IPS-18c (cell line): Measurements from ENCODE around the gene SLC25A5.
"Not testable (repeated sequence)": the region's sequence is repeated elsewhere in the genome, so short reads cannot be mapped to it uniquely, and the experiment has no call there.

Source experiments
- H3K4me3 ChIP-seq: 2 replicates; pipeline ENCODE4 v1.7.0; 2013; ENCODE audit warnings: low read depth, mild to moderate bottlenecking, low read length, moderate library complexity; ENCODE audit not compliant: insufficient read depth
- H3K9me3 ChIP-seq: one replicate; pipeline ENCODE4 v1.6.1; 2013; ENCODE audit warnings: mild to moderate bottlenecking, low read length, moderate library complexity; ENCODE audit not compliant: control insufficient read depth, insufficient read depth

The SLC25A5 gene

DNA sequence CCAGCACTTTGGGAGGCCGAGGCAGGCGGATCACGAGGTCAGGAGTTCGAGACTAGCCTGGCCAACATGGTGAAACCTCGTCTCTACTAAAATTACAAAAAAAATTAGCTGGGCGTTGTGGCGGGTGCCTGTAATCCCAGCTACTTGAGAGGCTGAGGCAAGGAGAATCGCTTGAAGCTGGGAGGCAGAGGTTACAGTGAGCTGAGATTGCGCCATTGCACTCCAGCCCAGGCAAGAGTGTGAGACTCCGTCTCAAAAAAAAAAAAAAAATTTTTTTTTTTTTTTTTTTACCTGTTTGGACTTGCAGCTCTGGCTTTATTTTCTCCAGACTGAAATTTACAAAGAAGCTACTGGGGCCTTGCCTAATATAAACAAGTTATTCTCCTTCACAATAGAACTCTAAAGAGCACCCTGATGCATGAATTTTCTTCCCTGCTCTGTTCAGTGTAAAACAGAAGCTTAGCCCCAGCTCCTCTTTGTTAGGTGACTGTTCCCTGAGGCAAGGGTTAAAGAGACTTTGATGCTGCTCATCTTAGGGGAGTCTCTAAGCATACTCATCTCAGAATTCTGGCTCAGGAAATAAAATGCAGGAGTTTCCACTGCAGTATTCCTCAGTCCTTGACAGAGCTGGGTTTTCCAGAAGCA, 25.7 kb downstream of the SLC25A5 start:
- not testable (repeated sequence) for H3K9me3 ChIP-seq, H3K4me3 ChIP-seq

DNA sequence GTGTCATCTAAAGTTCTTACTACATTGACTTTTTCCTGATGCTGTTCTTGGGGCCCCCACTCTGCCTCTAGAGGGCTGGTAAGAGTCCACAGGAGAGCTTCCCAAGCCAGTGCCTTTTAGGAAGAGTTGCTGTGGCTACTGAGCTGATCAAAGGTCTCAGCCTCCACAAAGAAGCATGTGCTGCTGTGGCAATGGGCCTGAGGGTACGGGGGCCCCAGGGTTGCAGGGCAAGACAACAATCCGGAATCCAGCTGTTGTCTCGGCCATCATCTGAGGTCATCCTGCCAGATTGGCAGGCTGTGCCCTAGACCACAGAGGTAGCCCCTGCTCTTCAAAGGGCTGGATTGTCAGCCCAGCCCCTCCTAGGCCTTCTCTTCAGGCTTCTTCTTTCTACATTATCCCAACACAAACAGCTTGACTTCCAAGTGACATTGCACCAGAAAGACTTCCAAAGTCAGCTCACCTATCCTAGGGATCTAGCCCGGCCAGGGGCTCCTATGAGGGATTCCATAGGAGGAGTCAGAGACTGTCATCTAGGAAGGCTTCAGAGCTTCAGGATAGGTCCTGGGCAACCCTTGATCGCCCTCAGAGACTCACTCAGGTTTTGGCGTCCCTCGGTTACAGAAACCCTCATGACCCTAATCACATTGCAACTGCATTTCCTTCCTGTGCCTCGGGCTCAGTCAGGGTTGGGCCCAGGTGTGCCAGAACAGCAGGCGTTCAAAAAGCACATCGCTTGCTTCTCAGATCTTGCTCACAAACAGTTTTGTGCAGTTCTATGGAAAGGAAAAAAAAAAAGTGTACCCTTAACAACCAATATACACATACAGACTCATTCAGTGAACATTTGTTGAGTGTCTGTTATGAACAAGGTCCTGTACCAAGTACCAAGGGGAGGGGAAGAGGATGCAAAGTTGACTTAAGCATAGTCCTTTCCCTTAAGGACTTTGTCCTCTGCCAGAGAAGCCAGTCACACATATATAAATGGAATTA, 27.8 kb downstream of the SLC25A5 start:
- no peak overlapping the region for H3K4me3 ChIP-seq

DNA sequence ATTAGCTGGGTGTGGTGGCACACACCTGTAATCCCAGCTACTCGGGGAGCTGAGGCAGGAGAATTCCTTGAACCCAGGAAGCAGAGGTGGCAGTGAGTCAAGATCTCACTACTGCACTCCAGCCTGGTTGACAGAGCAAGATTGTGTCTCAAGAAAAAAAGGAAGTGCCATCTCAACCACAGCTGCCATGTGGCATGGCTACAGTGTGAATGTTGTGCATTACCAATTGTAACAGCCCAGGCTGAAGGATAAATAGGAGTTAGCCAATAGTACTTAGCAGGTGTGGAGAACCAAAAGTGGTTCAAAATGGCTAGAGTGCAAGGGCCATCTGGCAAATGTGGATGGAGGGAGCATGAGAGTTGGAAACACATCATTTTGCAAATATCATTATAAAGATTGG, 28.9 kb downstream of the SLC25A5 start:
- peaks cover 7% of the 10 kb centered on the region for H3K9me3 ChIP-seq
- H3K4me3 ChIP-seq: no peak overlapping the region

More for the DNA sequence above, 27.8 kb downstream of the SLC25A5 start:
- H3K9me3 ChIP-seq: peaks cover 6% of the 10 kb centered on the region

DNA sequence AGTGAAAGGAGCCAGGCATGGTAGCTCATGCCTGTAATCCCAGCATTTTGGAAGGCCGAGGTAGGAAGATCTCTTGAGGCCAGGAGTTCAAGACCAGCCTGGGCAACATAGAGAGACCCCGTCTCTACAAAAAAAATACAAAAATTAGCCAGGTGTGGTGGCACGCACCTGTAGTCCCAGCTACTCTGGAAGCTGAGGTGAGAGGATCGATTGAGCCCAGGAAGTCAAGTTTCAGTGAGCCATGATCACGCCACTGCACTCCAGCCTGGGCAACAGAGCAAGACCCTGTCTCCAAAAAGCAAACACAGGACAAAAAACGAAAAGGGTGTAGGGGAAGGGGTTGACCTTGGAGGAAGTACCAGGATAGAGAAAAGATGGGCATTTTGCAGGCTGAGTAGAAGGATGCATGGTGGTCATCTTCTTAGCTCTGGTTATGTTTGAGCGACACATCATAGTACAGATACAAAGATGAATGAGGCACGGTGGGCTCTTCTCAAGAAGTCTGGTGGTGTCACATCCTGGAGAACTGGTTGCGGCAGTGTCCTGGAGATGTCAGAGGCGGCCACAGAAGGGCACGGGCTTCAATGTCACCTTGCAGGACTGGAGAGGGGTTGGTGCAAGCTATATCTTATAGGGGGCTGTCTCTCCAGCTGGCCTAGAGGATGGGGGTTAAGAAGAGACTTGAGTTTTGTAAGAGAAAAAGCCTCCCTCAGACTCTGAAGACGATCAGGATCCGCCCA, 32.0 kb downstream of the SLC25A5 start:
- peaks cover 7% of the 10 kb centered on the region for H3K9me3 ChIP-seq
- no peak overlapping the region for H3K4me3 ChIP-seq

DNA sequence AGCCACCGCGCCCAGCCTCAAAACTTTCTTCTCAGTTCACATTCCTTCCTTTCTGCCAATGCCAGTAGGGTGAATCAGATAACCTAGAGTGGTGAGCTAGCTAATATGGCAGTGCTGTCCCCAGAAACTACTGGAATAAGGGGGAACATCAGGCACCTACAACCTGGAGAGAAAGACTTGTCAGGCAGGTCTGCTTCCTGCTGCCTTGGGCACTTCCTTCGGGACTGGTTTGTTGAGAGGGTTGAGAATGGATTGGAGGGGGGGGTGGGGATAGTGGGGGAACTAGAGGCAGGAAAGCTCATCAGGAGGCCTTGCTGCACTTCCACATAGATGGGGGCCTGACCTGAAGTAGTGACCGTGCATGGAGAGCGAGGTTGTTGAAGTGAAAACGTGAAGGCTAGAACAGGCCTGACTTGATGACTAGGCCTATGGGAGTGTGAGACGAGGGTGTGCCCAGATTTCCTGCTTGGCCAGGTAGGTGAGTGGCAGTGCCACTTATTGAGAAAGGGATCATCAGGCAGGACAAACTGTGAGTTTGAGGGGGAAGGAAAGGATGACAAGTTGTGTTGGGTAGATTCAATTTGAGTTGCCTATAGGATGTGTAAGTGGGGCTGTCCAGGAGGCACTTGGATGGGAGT, 33.4 kb downstream of the SLC25A5 start:
- Histone ChIP-seq H3K4me3 (no peak overlapping the region), H3K9me3 (peaks cover 9% of the 10 kb centered on the region)

DNA sequence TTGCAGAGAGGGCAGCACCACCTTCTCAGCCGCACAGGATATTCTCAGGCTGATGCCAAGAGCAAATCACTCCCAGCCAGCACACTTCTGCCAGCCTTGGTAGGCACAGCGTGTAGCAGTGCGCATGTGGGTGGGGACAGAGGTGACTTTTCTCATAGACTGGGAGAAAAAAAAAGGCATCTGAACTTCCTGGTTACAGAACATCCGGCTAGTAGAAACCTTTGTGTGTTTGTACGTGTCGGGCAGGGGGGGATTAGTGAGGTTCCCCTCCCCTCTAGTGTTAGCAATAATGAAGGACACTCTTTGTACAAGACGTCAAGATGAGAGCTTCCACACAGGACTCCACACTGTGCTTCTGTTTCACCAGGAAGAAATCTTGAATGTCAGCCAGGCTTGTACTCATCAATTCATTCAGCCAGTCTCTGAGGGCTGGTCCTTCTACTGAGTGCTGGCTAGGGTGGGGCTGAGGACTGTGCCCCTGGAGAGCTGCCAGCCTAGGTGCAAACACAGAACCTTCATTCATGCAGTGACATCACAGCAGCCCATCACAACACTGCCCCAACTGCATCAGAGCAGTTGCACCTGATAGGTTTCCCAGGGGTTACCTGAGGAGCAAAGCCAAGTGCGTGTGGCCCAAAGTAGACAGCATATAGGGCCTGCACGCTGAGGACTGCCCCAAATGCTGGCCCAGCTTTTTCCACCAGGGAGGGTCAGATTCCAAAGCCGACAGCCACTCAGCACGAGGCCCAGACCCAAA, 34.7 kb downstream of the SLC25A5 start:
- Histone ChIP-seq H3K9me3 (peaks cover 9% of the 10 kb centered on the region), H3K4me3 (no peak overlapping the region)

DNA sequence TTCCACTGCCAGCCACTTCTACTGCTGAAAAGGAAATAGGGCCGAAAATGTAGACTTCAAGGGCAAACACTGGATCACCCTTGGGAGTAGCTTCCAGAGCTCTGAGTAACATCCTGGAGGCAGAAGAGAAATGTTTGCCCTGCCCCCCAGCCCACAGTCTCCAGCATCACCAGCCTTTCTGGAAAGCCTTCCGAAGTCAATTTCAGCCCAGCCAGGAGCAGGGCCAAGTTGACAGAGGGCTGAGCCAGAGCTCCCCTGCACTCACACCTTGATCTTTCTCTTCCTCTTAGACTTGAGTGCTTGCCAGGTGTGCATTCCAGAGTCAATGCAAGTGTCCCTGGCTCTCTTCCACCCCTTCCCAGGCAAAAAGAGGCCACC, 35.2 kb downstream of the SLC25A5 start:
- Histone ChIP-seq H3K9me3 (peaks cover 9% of the 10 kb centered on the region), H3K4me3 (no peak overlapping the region)

DNA sequence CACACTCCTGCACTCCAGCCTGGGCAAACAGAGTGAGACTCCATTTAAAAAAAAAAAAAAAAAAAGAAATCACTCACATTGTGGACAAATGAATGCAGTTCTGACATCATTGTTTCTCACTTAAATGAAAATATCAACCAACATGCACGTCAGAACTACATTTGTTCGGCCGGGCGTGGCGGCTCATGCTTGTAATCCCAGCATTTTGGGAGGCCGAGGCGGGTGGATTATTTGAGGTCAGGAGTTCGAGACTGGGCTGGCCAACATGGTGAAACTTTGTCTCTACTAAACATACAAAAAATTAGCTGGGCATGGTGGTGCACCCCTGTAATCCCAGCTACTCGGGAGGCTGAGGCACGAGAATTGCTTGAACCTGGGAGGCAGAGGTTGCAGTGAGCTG, 36.9 kb downstream of the SLC25A5 start:
- H3K4me3 ChIP-seq, H3K9me3 ChIP-seq: not testable (repeated sequence)

DNA sequence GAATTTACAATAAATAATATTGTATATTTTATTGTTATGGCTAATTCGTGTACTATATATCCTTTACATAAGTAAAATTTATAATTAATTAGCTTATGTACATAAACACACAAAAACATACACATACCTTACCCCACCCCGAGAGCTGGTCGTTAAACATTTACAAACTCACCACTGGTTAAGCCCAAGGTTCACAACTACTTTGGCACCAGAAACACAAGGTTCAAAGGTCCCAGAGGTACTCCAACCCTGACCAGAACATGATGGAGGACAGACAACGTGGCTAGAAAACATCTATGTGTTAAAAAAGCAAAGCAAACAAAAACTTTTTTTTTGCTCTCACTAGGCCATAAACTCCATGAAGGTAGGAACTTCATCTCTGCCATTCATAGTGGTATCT, 37.7 kb downstream of the SLC25A5 start:
- no peak overlapping the region for H3K4me3 ChIP-seq
- H3K9me3 ChIP-seq: peaks cover 4% of the 10 kb centered on the region

DNA sequence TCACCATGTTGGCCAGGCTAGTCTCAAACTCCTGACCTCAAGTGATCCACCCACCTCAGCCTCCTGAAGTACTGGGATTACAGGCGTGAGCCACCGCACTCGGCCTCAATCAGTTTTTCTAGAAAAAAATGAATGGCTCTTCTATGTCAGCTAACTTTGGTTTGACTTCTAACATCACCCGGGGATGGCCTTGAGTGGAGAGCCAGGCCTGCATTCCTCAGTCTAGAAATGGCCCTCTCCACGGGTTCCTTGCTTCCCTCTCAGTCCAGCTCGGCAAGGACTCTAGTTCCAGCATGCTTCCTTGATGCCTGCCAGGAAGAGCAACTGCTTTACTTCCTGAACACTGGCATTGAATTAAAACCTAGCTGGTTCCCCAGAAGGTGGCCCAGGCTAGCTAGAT, 39.0 kb downstream of the SLC25A5 start:
- Histone ChIP-seq H3K4me3 (no peak overlapping the region), H3K9me3 (peaks cover 5% of the 10 kb centered on the region)

DNA sequence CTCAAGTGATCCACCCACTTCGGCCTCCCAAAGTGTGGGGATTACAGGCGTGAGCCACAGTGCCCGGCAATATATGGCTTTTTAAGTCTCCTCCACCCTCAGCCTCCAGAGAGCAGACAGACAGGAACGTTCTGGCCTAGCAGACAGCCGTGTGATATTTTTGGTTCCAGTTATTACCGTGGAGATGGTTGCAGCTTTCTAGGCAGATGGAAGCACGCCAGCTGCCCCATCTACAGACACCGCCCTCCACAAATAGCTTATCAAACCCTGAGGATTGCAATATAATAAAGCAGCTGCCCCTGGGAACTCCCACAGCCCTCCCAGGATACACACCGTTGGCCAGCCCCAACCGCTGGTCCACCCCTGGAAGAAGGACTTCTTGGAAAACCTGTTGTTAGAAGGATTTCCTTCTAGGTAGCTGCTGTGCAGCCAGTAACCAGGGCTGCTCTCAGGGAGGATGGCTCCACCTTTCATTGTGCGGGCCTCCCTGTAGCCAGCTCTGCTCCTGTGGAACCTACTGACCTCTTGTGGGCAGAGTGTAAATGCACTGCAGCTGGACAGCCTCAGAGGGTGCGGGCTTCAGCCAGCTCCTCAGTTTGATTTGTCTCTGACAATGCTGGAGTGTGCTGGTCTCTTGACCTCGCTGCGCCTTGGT, 44.0 kb downstream of the SLC25A5 start:
- H3K9me3 ChIP-seq: peaks cover 7% of the 10 kb centered on the region
- no peak overlapping the region for H3K4me3 ChIP-seq

DNA sequence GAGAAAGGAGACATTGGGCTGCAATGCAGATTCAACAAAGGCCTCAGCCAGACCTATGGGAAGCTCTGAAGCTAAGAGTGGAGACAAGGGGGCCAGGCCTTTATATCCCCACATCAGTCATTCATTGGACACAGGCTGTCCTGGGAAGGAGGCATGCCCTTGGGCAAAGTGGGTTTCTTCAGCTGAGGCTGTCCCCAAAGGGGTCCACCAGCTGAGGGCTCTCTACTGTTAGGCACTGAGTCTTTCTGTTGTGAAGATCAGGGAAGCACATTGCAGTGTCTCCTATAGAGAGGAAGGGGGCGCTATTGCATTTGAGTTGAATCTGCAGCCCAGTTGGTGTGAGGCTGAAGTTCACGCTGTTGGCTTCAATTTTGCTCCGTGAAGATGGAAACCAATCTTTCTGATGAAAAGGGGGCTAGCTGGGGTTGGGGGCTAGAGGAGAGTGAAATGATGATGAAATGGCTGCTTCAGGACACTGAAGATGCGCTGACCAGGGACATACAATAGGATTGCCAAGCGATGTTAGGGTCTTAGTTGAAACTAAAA, 48.0 kb downstream of the SLC25A5 start:
- Histone ChIP-seq H3K4me3 (no peak overlapping the region), H3K9me3 (peaks cover 7% of the 10 kb centered on the region)

DNA sequence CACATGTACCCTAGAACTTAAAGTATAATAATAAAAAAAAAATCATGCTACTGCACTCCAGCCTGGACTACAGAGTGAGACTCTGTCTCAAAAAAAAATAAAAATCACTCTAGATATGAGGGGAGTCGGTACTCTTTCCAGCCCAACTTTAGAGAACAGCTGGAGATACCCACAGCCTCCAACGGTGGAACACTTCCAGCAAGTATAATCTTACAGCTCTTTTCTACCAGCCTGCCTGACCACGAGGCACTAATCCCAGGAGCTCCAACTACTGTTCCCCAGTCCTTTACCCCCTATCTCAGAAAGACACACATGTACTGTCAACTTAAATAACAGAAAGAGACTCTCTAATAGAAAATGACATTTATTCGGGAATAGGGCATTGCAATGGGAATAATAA, 50.1 kb downstream of the SLC25A5 start:
- peaks cover 5% of the 10 kb centered on the region for H3K9me3 ChIP-seq
- H3K4me3 ChIP-seq: no peak overlapping the region
